GM12891 (cell line): ENCODE results near the gene SGSM1.

ENCODE experiments used
- DNase-seq: peaks from one replicate; pipeline ENCODE4 v3.0.0; 2011; ENCODE audit warnings: low spot score; ENCODE audit not compliant: insufficient read length
- FAIRE-seq: peaks from 2 replicates; lab custom pipeline; 2011; peaks lifted over from hg19 to GRCh38; lab: Jason Lieb, UNC
- PAX5 ChIP-seq: IDR thresholded peaks from 2 replicates; pipeline ENCODE4 v1.6.1; 2011; ENCODE audit warnings: low read length, moderate library complexity, mild to moderate bottlenecking; ENCODE audit not compliant: insufficient read depth, severe bottlenecking
- POLR2A ChIP-seq: IDR thresholded peaks from 2 replicates; pipeline ENCODE4 v1.6.1; 2011; ENCODE audit warnings: low read depth, low read length, control low read depth
- POLR2AphosphoS5 ChIP-seq: IDR thresholded peaks from 2 replicates; pipeline ENCODE4 v1.6.1; 2011; ENCODE audit warnings: low read depth, low read length, control low read depth
- POU2F2 ChIP-seq: IDR thresholded peaks from 2 replicates; pipeline ENCODE4 v1.6.1; 2011; ENCODE audit warnings: low read depth, mild to moderate bottlenecking, control low read depth, low read length, moderate library complexity
- SPI1 ChIP-seq: IDR thresholded peaks from 2 replicates; pipeline ENCODE4 v1.6.1; 2011; ENCODE audit warnings: low read depth, low read length, control low read depth
- TAF1 ChIP-seq: IDR thresholded peaks from 2 replicates; pipeline ENCODE4 v1.6.1; 2011; ENCODE audit warnings: low read depth, low read length, control low read depth

SGSM1 gene

GRCh38 chr22:24819911-24820461, 14.0 kb downstream of the SGSM1 start:
- FAIRE-seq, result no peak
- no peak for DNase-seq
- TF ChIP-seq POLR2AphosphoS5 (no peak), TAF1 (no peak), POLR2A (no peak), POU2F2 (no peak), PAX5 (no peak), SPI1 (no peak)

DNA sequence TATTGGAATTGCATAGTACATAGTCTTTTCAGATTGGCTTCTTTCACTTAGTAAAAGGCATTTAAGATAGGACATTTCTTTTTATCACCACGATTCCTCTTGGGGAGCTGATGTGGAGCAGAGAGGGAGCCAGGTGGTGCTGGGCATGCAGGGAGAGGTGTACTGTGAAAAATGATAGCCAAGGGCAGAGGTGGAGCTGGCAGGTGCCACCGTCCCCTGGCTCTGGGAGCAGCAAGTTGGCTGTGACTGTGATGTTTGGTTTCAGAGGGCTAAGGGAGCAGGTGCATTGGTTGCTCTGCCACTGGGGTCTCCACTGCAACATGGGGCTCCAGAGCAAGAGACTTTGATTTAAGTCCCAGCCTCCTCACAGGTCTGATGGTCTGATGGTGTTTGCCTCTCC, 16.5 kb downstream of the SGSM1 start:
- no peak for FAIRE-seq
- DNase-seq, result no peak
- no peak for TF ChIP-seq TAF1
- TF ChIP-seq POU2F2, result no peak
- TF ChIP-seq POLR2AphosphoS5, result no peak
- TF ChIP-seq PAX5, result no peak
- TF ChIP-seq POLR2A, result no peak
- no peak for TF ChIP-seq SPI1

- no peak for TF ChIP-seq POU2F2
- no peak for TF ChIP-seq POLR2A
- no peak for TF ChIP-seq PAX5
- no peak for TF ChIP-seq TAF1
- no peak for TF ChIP-seq SPI1
- TF ChIP-seq POLR2AphosphoS5, result no peak
- FAIRE-seq (no peak), DNase-seq (no peak)
These were observed 17.8 kb downstream of the SGSM1 start for GRCh38 chr22:24823787-24824186.

DNA sequence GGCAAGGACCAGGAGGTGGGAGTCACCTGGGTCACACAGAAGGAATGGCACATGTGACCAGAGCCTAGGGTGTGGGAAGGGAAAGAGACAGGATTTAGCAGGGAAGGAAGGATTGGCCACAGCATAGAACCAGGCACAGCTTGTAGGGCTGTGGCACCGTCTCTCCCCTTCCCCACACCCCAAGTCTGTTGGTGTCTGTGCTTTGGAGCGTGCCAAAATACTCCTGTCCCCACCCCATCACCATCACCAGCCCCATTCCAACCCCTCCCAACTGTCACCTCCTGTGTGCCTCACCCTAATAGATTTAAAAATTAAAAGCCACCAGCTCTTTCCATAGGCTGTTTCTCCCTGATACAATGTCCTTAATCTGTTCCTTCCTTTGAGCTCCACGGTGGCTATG, 18.2 kb downstream of the SGSM1 start:
- TF ChIP-seq POLR2A (no peak), POU2F2 (no peak), TAF1 (no peak), PAX5 (no peak)
- FAIRE-seq (no peak), DNase-seq (no peak)

GRCh38 chr22:24824915-24825314, 18.9 kb downstream of the SGSM1 start:
- FAIRE-seq, result no peak
- DNase-seq, result no peak
- no peak for TF ChIP-seq POLR2A
- no peak for TF ChIP-seq PAX5
- no peak for TF ChIP-seq POU2F2
- TF ChIP-seq SPI1, result no peak
- TF ChIP-seq POLR2AphosphoS5, result no peak
- no peak for TF ChIP-seq TAF1

GRCh38 chr22:24826710-24827285, 20.8 kb downstream of the SGSM1 start:
- DNase-seq (no peak), FAIRE-seq (no peak)
- no peak for TF ChIP-seq POLR2AphosphoS5
- no peak for TF ChIP-seq TAF1
- no peak for TF ChIP-seq PAX5
- no peak for TF ChIP-seq POLR2A
- TF ChIP-seq SPI1, result no peak
- no peak for TF ChIP-seq POU2F2

- no peak for TF ChIP-seq SPI1
- TF ChIP-seq TAF1, result no peak
- TF ChIP-seq POLR2A, result no peak
- TF ChIP-seq POU2F2, result no peak
- TF ChIP-seq PAX5, result no peak
- no peak for TF ChIP-seq POLR2AphosphoS5
- no peak for DNase-seq
- FAIRE-seq, result no peak
These were observed 21.3 kb downstream of the SGSM1 start for GRCh38 chr22:24827296-24827695.

DNA sequence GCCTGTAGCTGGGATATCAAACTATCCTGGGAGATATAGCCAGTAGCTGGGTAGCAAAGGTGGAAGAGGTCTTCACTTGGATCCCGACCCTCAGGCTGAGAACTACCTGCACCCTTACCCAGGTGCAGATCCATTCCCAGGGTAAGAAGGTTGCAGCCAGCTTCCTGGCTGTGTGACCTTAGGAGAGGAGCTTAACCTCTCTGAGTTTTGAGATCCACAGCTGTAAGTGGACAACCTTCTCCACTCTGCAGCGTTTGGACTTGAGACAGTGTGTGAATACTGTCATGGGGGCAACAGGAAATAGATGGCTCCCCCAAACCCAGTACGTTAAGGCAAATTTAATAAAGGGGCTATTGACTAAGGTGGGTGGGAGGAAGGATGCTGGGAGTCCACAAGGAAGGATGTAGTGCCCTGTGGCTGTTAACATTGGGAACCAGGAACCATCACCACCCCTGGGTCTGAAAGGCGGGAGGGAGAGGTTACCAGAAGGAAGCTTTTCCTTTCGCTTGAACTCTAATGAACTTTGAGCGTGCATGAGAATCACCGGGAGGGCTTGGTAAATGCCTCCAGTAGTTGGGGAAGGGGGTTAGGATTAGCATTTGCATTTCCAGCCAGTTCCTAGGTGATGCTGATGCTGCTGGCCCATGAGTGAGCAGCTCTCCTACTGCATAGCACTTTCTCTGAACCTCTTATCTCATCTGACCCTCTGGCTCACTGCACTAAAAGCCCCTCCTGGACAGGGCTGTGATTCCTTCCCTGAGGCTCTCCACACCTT, 24.4 kb downstream of the SGSM1 start:
- DNase-seq (no peak), FAIRE-seq (no peak)
- no peak for TF ChIP-seq POLR2A
- no peak for TF ChIP-seq SPI1
- TF ChIP-seq POLR2AphosphoS5, result no peak
- TF ChIP-seq POU2F2, result no peak
- no peak for TF ChIP-seq PAX5
- TF ChIP-seq TAF1, result no peak

GRCh38 chr22:24831687-24832086, 25.7 kb downstream of the SGSM1 start:
- DNase-seq (no peak), FAIRE-seq (no peak)
- peak; percentile 69; the same call in 1 of the 2 replicates for TF ChIP-seq SPI1
- TF ChIP-seq POLR2AphosphoS5, result no peak

- TF ChIP-seq POLR2A (no peak), POLR2AphosphoS5 (no peak)
- FAIRE-seq (no peak), DNase-seq (no peak)
These were observed 28.0 kb downstream of the SGSM1 start for GRCh38 chr22:24833881-24834495.
